NCI-H446 treated with DMSO at 0.1 percent for 48 hours (cell line): ENCODE data around the gene CCDC61.

Source experiments
- DNase-seq: peaks from one replicate; lab custom pipeline; 2025; lab: John Stamatoyannopoulos, UW

The CCDC61 gene

DNA sequence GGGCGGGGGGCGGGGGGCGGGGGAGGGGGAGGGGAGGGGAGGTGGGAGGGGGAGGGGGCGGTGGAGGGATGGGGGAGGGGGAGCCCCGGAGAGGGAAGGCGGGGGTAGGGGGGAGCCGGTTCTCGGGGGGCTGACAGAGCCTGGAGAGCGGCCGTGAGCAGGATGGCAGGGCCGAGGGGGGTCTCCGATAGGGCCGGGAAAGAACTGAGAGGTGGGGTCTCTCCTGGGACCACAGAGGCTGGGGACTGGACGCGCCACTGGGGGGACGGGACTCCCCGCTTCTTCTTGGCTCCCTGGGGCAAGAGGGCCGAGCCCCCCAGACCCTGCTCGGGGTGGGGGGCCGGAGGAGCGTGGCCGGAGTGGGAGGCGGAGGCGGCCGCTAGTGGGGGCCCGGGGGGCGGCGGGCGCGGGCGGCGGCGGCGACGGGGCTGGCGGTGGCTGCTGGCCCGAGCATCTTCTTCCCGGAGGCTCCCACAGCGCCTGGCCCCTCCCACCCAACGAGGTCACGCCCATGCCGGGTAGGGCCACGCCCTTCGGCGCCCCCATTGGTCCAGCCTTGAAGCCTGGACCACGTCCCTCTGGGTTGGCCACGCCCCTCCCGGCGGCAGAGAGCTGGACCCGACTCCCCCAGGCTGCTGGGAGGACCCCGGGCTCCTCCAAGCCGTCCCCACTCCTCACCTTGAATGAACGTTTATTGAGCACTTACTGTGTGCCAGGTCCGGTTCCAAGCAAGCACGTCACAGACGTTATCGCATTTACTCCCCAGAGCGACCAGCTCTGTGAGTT, 21.5 kb upstream of the CCDC61 start, which contains the start of gene NOVA2:
Gene NOVA2 (minus strand): TSS at position 313 of the 786 bp plus-strand sequence. CDS start 514 bp downstream, outside the sequence.
- peak; percentile 80 for DNase-seq

DNA sequence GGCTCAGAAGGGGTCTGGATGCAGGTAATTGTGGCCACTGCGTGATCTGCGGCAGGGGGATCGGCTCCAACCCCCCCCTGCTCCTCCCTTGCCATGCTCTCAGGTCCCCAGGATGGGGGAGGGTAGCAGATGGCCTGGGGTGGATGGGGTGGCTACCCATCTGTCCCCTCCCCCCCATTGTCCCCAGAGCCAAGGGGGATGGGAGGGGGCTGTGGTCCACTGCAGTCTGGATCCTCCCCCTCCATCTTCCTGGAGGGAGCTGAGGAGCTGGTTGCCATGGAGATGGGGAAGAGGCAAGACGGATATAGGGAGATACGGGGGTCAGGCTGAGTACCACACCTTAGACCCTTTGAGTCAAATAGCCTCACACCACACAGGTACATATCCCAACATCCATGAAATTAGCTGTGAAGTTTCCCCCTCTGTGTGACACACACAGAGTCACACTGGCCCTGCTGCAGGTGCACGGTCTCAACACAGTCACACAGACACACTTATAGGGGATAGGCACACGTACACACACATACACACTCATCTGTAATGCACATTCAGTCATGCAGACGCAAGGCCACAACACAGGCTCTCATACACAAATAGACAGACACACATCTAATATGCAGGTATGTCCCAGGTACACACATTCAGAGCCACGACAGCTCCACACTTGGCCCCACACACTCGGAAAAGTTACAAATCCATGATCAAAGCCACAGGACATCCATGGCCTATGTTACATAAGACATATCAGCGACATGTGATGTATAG, 19.8 kb upstream of the CCDC61 start:
- no peak for DNase-seq

DNA sequence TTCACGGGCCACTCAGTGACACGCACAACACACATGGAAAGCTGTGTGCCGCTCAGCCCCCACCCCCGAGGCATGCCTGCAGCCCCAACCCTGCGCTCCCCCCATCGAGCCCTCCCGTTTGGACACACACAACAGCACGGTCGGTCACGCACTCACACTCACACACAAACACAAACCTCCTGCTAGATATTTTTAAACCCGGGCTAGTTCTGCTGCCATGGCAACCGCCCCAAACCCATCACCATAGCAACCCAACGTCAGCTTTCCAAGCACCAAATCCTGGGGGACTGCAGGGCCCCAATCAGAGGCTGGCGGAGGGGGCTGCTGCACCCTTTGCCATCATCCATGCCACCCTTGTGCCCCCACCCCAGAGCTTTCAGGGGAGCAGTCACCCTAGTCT, 19.1 kb upstream of the CCDC61 start:
- DNase-seq = peak; percentile 9

DNA sequence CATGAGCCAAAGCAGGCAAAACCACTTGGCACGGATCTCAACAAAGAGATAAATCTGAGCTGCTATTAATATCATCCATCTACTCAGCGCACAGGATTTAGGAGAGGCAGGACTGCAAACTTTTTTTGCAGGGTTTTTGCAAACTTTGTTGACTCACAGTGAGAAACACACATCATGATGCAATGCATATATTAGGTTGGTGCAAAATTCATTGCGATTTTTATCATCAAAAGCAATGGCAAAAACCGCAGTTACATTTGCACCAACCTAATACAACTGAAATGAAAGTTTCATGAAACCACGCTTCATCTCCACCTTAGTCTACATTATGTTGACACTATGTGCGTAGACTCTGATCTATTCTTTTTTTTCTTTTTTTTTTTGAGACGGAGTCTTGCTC, 17.1 kb upstream of the CCDC61 start:
- no peak for DNase-seq

GRCh38 chr19:45981350-45981749, 13.9 kb upstream of the CCDC61 start:
- DNase-seq = peak; percentile 58

DNA sequence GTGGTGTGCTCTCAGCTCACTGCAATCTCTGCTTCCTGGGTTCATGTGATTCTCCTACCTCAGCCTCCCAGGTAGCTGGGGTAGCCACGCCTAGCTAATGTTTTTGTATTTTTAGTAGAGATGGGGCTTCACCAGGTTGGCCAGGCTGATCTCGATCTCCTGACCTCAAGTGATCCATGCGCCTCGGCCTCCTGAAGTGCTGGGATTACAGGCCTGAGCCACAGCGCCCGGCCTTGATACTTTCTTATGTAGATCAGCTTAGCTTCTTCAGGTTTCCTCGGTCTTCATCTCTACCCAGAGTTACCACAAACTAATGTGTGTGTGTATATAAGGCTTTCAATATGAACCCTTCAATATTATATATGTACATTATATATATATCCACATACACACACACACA, 9.9 kb upstream of the CCDC61 start:
- no peak for DNase-seq

DNA sequence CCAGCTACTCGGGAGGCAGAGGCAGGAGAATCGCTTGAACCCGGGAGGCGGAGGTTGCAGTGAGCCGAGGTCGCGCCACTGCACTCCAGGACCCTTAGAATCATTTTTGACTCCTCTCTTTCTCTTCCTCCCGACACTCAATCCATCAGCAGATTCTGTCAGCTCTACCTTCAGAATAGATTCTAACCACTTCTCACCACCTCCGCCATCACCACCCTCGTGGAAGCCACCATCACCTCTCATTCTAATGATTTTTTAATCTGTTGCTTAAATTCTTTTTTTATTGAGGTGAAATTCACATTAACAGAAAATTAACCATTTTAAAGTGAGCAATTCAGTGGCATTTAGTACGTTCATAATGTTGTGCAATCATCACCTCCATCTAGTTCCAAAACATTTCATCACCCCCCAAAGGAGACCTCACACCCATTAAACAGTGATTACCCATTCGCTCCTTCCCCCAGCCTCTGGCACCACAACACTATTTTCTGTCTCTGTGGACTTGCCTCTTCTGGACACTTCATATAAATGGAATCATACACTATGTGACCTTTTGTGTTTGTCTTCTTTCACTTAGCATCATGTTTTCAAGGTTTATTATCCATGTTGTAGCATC, 5.0 kb upstream of the CCDC61 start:
- no peak for DNase-seq

- DNase-seq = no peak
Measured at GRCh38 chr19:45994456-45994997, 740 bp upstream of the CCDC61 start.

DNA sequence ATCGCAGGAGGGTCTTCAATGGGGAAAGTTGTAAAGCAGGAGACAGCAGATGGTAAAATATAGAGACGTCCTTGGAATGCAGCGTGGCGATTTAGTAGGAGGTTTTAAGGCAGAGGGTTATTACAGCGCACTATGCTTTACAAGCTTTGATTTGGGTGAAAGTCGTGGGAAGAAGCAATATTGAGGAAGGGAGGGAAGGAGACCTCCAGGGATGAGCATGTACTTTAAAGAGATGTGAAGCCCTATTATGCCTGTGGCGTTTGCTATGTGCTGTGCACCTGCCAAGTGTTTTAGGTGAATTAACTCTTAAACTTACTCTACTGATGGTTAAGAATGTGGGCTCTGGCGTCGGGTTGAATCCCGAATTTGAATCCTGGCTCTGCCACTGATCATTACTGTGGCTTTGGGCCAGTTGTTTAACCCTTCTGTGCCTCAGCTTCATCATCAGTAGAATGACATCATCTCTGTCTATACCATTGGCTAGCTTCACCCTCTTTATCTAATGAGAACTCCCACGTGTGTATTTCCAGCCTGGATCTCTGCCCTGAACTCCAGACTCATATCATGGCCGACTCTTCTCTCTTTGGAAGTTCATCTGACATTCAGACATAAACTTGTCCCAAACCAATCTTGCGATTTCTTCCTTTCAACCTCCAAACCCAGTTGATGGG, 583 bp downstream of the CCDC61 start:
- DNase-seq = peak; percentile 30

GRCh38 chr19:45996933-45997332, 1.7 kb downstream of the CCDC61 start:
- no peak for DNase-seq

GRCh38 chr19:45998834-45999233, 3.6 kb downstream of the CCDC61 start:
- DNase-seq = no peak

DNA sequence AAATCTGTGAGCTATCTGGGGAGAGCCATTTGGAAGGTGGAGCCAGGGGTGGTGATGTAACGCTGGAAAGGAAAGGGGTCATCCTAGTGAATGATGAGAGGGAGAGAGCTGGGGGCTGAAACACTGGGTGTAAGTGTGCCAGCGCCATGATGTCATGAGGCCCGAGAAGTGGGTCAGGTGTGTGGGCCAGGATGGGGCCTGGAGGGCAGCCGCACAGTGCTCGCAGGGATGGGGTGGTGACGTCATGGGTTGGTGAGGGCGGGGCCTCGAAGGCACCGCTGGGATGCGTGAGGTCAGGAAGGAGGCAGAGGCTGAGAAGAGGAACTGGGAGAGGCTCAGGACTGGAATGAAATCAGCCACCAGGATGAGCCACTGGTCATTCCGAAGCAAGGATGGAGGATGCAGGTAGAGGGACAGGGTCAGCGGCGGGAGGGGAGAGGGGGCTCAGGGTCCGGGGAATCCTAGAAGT, 4.4 kb downstream of the CCDC61 start:
- no peak for DNase-seq

DNA sequence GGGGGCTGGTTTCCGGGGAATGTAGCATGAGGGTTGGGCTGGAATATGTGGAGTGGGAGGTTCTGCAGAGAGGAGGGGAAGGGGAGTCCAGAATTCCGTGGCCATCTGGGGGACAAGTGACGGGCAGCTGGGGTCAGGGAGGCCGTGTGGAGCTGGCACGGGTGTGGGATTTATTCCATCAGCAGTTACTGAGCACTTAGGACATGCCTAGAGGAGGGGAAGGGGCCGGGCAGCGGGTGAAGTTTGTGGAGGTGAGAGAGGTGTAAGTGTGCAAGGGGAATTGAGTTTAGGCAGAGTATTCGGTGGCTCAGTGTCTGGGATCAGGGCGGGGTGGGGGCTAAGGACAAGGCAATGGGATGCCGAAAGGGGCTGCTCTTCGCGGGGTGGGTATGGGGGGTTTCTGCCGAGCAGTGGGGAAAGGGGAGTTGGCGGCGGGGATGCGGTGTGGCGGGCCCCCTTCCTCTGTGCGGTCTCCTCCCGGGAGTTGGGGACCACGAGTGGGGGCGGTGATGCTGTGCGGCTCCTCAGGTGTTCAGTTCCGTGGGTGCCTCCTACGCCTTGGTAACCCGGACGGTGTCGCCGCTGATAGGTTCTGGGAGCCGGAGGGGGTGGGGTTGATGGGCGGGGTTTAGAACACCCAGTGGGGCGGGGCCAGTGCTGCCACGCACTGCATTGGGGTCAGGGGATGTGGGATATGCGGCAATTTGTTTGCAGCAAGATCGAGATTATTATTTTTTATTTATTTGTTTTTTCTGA, 5.4 kb downstream of the CCDC61 start:
- DNase-seq = no peak

DNA sequence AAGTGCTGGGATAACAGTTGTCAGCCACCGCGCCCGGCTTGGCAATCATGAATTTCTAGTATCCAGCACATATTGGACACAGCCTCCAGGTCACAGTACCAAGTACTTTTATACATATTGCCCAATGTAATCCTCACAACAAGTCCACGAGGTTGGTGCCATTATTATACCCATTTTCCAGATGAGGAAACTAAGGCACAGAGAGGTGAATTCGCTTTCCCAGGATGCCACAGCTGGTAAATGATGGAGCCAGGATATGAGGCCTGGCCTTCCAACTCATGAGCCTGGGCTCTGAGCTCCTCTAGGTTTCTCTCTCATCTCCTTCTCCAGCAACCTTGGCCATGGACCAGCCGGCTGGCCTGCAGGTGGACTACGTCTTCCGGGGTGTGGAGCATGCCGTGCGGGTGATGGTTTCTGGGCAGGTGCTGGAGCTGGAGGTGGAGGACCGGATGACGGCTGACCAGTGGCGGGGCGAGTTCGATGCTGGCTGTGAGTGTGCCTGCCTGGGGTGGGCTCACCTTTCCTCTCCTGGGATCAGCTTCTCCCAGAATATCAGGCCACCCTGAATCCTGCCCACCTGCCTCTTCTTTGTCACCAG, 7.5 kb downstream of the CCDC61 start:
- DNase-seq = no peak

DNA sequence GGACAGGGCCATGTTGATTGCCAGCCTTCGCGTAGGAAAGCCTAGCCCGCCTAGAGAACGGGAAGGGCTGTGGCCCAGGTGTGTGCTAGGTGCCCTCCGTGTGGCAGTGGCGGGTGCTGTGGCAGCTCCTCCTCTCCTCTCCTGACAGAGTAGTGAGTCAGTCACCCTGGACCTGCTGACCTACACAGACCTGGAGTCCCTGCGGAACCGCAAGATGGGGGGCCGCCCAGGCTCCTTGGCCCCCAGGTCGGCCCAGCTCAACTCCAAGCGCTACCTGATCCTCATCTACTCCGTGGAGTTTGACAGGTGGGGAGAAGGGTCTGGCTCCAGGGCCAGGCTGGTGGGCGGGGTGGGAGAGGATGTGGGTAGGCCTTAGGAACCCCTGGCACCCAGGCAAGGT, 11.1 kb downstream of the CCDC61 start:
- no peak for DNase-seq

GRCh38 chr19:46009530-46010510, 14.6 kb downstream of the CCDC61 start:
- peak; percentile 6 for DNase-seq

GRCh38 chr19:46014534-46014933, 19.3 kb downstream of the CCDC61 start:
- DNase-seq = no peak

DNA sequence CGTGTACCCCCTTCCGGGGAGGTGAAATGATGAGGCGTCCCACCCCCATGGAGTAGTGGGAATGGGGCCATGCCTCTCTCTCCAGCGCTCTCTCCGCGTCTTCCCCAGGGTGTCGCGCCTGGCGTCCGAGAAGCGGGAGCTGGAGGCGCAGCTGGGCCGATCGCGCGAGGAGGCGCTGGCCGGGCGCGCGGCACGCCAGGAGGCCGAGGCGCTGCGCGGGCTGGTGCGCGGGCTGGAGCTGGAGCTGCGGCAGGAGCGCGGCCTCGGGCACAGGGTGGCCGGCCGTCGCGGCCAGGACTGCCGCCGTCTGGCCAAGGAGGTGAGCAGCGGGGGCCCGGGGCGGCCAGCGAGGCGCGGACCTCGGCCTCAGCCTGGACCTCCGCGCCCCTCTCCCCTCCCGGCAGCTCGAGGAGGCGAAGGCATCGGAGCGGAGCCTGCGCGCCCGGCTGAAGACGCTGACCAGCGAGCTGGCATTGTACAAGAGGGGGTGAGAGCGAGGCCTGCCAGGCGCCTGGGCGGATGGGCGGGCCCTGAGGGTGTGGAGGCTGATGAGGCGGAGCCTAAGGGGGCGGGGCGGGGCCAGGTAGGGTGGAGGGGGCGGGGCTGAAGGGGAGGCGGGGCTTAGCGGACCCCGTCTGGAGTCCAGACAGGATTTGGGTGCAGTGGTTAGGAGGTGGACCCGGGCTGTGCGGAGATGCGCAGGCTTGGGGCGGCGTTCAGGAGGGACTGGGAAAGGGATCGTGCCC, 19.8 kb downstream of the CCDC61 start:
- DNase-seq = no peak
